C4-2B (cell line): ENCODE measurements around the gene BTF3.

Source experiments
- ZFX ChIP-seq: fragments of 450-650 bp; IDR thresholded peaks from 2 replicates; pipeline ENCODE4 v1.6.1; 2017
- TF ChIP-seq, protein P1 (sequence below): fragments of 450-650 bp; conservative IDR thresholded peaks from 2 replicates; pipeline ENCODE4 v1.5.1; 2017; ENCODE audit warnings: mild to moderate bottlenecking

GRCh38 chr5:73490088-73490487, 8.2 kb upstream of the BTF3 start:
- TF ChIP-seq, protein P1, sequence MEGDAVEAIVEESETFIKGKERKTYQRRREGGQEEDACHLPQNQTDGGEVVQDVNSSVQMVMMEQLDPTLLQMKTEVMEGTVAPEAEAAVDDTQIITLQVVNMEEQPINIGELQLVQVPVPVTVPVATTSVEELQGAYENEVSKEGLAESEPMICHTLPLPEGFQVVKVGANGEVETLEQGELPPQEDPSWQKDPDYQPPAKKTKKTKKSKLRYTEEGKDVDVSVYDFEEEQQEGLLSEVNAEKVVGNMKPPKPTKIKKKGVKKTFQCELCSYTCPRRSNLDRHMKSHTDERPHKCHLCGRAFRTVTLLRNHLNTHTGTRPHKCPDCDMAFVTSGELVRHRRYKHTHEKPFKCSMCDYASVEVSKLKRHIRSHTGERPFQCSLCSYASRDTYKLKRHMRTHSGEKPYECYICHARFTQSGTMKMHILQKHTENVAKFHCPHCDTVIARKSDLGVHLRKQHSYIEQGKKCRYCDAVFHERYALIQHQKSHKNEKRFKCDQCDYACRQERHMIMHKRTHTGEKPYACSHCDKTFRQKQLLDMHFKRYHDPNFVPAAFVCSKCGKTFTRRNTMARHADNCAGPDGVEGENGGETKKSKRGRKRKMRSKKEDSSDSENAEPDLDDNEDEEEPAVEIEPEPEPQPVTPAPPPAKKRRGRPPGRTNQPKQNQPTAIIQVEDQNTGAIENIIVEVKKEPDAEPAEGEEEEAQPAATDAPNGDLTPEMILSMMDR: no peak
- no peak for TF ChIP-seq ZFX
